GM10266 (cell line): ENCODE measurements around the gene LY6G5B.

Source experiments
- DNase-seq: peaks from one replicate; pipeline ENCODE4 v3.0.0; 2012; ENCODE audit errors: extremely low spot score
- TF ChIP-seq, protein P1 (sequence below): IDR thresholded peaks from 2 replicates; pipeline ENCODE4 v1.5.1; 2012; ENCODE audit warnings: mild to moderate bottlenecking, low read depth; ENCODE audit not compliant: control insufficient read depth, insufficient read depth; ENCODE audit errors: missing control alignments

LY6G5B gene

GRCh38 chr6:31654574-31655348 is 15.0 kb upstream of the LY6G5B start:
- no peak for DNase-seq
- TF ChIP-seq, protein P1, sequence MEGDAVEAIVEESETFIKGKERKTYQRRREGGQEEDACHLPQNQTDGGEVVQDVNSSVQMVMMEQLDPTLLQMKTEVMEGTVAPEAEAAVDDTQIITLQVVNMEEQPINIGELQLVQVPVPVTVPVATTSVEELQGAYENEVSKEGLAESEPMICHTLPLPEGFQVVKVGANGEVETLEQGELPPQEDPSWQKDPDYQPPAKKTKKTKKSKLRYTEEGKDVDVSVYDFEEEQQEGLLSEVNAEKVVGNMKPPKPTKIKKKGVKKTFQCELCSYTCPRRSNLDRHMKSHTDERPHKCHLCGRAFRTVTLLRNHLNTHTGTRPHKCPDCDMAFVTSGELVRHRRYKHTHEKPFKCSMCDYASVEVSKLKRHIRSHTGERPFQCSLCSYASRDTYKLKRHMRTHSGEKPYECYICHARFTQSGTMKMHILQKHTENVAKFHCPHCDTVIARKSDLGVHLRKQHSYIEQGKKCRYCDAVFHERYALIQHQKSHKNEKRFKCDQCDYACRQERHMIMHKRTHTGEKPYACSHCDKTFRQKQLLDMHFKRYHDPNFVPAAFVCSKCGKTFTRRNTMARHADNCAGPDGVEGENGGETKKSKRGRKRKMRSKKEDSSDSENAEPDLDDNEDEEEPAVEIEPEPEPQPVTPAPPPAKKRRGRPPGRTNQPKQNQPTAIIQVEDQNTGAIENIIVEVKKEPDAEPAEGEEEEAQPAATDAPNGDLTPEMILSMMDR = no peak

DNA sequence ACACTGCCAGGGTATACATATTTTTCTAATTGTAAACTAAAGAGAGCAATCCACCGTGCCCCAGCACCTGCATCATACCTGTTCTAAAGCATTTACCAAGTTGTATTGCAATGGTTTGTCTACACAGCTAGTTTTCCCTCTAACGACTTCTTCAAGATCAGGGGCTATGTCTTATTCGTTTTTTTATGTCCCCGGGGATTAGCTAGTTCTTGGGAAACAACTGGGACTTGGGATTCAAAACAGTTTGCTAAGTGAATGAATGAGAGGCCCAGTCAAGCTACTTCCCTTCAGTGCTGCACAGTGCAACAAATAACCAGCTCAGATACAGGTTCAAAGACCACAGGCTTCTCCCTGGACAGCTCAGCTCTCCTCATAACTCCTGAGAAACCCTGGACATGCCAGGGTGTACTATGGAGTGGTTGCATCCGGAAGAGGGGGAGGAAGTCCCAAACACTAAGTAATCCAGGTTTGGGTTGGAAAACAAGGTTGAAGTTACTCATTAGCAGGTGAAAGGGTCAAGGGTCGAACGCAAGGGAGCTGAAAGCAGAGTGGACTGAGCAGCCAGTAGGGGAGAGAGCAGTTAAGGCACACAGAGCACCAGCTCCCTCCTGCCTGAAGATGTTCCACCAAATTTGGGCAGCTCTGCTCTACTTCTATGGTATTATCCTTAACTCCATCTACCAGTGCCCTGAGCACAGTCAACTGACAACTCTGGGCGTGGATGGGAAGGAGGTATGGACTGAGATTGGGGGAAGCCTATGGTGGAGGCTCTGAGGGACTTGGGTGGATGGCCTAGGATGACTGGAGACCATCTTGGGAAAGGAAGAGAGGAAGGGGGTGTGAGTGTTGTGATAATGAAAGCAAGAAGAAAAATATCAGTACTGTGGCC is 14.2 kb upstream of the LY6G5B start, which contains the start of gene APOM:
Gene APOM, plus strand, starts transcription at position 546 of the 889 bp plus-strand sequence. Its CDS starts 73 bp downstream, at position 619.
- no peak for DNase-seq
- TF ChIP-seq, protein P1 = no peak

DNA sequence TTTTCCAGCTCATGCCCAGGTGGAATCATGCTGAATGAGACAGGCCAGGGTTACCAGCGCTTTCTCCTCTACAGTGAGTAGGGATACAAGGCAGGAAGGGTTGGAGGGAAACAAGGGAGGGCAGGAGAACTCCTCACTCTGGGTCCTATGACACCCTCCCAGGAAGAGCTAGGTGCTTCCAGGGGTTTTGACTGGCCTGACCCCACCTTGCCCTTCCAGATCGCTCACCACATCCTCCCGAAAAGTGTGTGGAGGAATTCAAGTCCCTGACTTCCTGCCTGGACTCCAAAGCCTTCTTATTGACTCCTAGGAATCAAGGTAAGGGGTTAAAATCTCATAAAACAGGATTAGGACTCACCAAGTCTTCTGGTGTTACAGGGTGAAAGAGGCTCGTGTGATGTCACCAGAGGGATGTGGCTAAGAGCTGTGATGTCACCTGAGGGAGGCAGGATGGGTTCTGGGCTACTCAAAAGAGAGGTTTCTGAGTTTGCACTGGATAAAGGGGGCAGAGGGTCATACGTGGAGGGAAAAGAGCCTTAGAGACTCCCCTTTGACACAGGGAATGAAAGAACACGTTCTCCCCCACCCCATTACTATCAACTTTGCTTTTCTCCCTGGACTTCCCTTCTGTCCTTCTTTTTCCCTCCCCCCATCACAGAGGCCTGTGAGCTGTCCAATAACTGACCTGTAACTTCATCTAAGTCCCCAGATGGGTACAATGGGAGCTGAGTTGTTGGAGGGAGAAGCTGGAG is 12.2 kb upstream of the LY6G5B start:
- DNase-seq = no peak
- TF ChIP-seq, protein P1 = no peak

DNA sequence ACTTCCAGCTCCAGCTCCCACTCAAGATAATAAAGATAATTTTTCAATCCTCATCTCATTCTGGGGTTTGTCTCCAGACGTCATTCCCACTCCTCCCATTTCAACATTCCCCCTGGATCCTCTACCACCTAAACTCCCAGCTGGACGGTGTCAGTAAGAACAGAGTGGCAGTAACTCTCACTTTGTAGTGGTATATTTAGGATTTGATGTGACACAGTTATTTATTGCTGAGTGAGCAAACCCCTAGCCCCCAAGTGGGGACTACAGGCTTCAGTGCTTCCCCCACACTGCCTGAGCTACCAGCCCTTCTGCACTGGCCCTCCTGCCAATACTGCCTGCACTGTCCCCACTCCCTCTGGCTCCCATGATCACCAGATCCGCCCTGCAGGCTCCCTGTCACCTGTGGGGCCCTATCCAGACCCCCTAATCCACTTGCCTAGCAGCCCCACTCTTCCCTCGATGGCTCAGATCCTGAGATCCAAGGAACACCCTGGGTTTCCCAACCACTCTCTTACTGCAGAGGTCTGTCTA is 11.6 kb upstream of the LY6G5B start:
- DNase-seq = no peak
- TF ChIP-seq, protein P1 = no peak

- DNase-seq = no peak
- TF ChIP-seq, protein P1 = no peak
Measured at GRCh38 chr6:31658983-31659648, 10.7 kb upstream of the LY6G5B start.

DNA sequence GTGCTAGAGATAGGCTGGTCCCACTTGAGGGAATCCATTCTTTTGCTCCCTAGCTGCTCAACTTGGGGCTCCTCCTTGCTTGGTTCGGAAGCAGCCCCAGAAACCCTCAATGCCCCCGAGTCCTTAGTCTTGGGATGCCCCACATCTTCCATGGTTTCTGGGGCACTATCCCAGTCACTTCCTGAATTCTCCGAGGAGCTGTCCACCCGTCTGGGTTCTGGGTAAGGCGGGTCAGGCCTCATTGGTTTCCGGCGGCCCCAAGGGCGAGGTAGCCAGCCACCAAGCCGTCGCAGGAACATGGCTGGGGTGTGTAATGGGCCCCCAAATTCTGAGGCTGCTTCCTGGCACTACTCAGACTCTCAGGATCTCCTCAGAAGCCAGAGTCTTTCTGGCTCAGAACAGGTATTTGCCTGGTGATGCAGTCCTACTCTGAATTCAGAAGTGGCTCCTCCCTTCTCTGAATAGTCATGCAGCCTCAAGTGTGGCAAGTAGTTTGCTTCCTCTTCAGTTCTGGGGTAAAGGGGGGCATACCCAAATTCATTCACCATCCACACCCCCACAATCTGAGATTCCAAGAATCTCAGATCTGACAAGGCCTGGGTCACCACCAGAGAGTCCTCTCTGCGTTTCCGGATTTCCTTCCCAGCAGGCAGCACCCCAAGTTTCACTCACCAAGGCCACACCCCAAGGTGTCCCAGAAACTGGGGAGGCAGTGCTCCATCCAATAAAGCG is 10.0 kb upstream of the LY6G5B start:
- TF ChIP-seq, protein P1 = no peak
- no peak for DNase-seq
